CD4-positive, alpha-beta T cell treated with Interleukin-12 subunit alpha and Interleukin-12 subunit beta, for 1 hour (primary cell): Measurements from ENCODE around the gene EEF1AKMT3.
"Not testable (repeated sequence)": the region's sequence is repeated elsewhere in the genome, so short reads cannot be mapped to it uniquely, and the experiment has no call there.

ENCODE experiments used
- DNase-seq: peaks from one replicate; pipeline ENCODE4 v3.0.0-alpha.2; 2020

The EEF1AKMT3 gene

GRCh38 chr12:57795354-57795753 is 22.9 kb downstream of the EEF1AKMT3 start:
- no peak for DNase-seq

- DNase-seq, result no peak
Measured at GRCh38 chr12:57796996-57797395, 24.6 kb downstream of the EEF1AKMT3 start.

DNA sequence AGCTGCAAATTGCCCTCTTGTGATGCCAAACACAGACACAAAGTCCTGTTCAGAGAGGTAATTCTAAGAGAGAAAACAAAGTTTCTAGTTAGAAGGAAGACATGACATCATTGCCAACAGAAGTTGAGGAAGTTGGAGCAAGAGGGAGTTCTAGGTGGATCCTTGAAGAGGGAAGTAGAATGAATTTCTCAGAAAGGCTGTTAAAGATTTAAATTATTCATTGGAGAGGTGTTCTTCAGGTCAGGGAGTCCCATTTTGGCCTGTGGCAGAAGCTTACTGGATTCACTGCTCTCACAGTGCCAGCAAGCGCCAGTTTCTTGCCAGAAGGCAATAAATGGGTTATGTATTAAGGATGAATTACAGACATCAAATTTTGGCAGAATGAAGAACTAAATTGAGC is 25.5 kb downstream of the EEF1AKMT3 start:
- DNase-seq, result no peak

GRCh38 chr12:57800965-57801364 is 28.6 kb downstream of the EEF1AKMT3 start:
- DNase-seq, result no peak

GRCh38 chr12:57802607-57803006 is 30.2 kb downstream of the EEF1AKMT3 start:
- DNase-seq, result no peak

DNA sequence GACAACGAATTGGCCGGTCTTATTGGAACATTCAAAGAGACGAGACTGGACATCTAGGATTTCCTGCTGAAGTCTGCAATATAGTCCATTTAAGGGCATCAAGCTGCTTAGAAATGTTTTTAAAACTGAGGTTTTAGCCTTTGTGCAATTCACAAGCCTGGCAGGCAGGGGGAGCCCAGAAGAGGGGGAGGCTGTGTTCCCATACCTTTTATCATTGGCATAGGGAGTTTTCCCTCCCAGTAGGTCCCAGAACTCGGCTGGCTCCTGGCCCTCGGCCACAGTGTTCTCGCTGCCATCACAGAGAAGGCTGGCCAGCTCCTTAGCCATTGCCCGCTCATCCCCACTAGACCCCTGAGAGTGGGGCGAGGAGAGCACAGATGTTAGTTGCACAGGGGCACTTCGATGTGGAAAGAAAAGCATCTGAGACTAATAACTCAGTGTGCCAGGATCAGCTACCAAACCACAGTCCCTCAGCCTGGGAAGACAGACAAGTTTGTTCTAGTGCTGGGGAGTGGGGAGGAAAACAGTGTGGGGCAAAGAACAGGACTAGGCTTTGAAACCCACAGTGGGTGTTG is 31.0 kb downstream of the EEF1AKMT3 start:
- DNase-seq, result peak; percentile 37

DNA sequence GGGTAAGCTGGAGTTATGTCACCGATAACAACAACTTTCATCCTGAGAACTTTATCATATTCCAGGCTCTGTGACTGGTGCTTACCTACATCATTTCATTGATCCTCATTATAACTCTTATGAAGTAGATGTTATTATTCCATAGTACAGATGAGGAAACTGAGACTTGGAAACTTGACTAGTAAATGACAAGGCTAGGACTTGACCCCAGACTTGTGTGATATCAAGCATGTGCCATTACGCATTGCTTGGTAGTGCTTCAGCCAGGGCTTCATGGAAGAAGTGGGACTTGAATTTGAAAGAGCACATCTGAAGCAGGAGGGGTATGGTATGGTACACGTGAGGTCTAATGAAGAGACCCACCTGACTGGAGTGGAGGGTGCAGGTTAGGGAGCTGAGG is 34.3 kb downstream of the EEF1AKMT3 start:
- DNase-seq, result no peak

GRCh38 chr12:57807285-57807684 is 34.9 kb downstream of the EEF1AKMT3 start:
- no peak for DNase-seq

- DNase-seq, result no peak
Measured at GRCh38 chr12:57808351-57808750, 35.9 kb downstream of the EEF1AKMT3 start.

DNA sequence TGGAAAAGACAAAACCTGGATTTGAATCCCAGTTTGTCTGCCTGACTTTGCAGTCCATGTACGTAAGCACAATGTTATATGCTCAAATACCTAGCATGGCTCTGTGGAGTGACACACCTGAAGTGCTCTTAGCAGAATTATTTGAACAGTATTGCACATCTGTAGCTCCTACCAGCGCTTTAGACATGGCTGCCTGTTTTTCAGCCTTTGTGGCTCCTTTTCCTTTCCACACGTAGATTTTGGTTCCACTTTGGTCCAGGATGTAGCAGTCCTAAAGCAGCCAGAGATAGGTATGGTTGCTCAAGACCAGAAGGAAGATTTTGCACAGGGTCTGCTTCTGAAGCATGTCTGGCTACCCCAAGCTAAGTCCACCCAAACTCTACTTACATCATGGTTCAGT is 37.0 kb downstream of the EEF1AKMT3 start:
- DNase-seq, result no peak

GRCh38 chr12:57810450-57810849 is 38.0 kb downstream of the EEF1AKMT3 start:
- no peak for DNase-seq

DNA sequence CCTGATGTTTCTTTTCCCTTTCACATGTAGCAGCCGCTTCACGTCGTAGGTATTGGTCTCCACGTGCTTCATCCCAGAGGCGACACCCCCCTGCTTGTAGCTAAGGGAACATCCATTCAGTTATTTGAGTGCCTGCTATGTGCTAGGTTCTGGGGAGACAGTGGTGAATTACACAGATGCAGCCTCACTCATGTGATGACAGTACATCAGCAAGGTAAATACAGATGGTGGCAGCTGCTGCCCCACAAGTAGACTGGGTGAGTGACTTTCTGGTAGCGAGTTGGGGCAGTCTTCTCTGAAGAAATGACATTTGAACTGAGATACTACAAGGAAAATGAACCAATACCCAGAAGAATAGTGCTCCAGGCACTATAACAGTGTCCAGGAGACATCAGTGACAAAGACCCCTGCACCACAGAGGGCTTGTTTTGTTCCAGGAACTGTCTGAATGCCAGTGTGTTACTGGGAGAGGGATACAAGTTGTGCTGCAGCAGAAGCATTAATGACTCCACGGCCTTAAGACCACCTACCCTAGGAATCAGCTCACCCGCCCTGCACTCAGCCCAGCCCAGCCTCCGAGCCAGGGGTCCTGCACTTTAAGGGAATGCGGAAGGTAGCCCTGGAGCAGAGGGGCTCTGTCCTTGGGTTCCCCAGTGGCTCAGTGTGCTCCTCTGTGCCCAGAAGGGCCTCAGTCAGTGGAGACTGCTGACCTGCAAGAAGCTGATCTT is 38.8 kb downstream of the EEF1AKMT3 start:
- DNase-seq, result no peak

- DNase-seq, result no peak
Measured at GRCh38 chr12:57813111-57813970, 40.9 kb downstream of the EEF1AKMT3 start.

GRCh38 chr12:57813971-57814772 is 41.8 kb downstream of the EEF1AKMT3 start:
- DNase-seq, result no peak

DNA sequence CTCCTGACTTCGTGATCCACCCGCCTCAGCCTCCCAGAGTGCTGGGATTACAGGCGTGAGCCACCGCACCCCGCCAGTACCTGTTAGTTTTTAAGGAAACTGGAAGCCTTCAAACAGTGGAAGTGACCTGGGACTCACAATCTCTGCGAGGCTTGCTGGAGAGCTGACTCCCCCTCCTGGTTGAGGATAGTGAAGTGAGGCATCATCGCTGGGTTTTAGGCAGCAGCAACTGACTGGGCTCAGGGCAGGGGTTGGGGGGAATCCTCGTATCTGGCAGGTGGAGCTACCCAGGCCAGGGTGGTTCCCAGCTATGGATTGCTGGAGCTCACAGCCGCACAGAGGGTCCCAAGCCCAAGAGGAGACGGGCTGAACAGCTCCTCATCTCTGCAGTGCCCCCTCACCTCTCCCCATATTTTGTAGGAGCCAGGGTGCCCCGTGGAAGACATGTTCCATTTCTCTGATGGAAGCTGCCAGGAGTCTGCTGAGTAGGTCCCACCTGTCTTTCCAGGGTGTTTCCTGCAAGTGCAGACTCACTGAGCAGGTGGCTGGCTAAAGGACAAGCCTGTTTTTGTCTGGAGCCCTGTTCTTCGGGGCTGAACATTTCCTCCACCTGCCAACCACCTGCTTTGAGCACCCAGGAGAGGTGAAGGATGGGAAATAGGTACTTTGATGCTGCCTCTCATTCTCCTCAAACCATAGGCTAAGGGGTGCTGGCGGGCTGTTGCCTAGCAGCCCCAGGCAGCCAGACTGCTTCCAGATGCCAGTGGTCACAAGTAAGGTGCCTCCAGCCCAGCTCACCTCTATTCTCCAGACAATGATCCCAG is 43.0 kb downstream of the EEF1AKMT3 start:
- no peak for DNase-seq

DNA sequence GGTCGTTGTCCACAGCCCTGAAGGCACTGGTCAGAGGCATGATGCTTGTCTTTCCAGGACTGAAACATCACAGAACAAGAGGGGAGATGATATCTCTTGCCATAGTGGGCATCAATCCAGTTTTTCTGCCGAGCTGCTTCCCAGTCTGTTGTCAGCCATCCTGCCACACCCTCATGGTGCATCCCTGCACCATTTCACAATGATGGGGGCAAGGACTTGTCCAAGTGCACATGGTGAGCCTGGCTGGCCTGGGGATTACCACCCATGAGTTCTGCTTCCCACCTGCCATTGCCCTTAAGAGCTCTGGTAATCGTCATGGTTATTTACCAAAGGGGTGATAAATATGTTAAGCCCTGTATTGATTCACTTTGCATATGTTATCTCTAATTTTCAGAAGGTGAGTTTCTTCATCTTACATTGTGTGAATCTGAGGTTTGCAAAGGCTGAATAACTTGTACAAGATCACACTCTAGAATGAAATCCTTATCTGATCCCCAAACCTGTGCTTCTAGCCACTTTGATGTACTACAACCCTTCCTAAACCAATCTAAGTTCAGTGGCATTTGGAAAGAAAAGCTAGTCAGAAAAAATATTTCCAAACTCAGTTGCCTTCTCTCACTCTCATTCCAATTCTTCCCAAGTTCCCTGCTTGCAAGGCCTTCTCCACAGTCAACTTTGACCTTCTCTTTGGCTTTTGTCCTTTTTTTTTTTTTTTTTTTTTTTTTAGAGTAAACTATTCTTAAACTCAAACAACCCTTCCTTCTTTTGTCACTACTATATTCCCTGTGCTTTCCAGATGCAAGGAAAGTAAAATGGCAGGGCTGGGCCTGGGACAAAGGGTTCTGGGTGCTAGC is 43.8 kb downstream of the EEF1AKMT3 start:
- DNase-seq, result no peak

DNA sequence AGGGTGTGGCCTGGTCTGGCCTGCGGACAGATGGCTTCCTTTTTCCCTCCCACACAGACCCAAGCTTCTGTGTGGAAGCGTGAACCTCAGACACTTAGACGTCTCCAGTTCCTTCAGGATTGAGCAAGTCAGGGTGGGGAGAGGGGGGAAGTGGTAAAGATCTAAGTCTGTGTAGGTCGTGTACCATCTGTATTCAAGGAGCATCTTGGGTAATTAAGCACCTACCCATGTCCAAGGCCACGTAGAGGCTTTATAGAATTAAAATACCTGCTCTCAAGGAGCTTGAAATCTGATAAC is 44.4 kb downstream of the EEF1AKMT3 start:
- no peak for DNase-seq

GRCh38 chr12:57817261-57817989 is 45.0 kb downstream of the EEF1AKMT3 start:
- DNase-seq, result no peak

GRCh38 chr12:57817990-57818331 is 45.5 kb downstream of the EEF1AKMT3 start:
- not testable (repeated sequence) for DNase-seq

GRCh38 chr12:57820119-57820518 is 47.7 kb downstream of the EEF1AKMT3 start:
- DNase-seq, result not testable (repeated sequence)

DNA sequence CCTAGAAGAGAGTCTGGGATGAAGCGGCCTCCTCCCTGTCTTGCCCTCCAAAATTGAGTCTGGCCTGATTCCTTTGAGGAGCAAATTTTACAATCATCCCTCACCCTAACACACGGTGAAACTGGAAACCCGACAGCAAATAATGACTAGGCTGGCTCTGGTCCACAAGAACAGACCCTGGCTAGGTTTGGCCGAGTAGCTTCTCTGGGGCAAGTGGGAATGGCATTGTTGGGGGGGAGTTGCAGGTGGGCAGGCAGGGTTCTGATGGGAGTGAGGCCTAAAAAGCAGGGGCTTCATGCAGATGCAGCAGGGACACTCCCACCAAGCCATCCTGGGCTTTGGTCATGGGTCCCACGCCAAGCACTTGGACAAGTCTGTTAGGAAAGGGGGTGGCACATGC is 48.6 kb downstream of the EEF1AKMT3 start:
- DNase-seq, result not testable (repeated sequence)
